ENCODE results near the gene PRAMEF4. TPM values are rescaled to one million over a fixed set of nuclear protein-coding genes. Genes with fewer than 3 reads are reported as not detected.

Gene PRAMEF4
- not detected in 2 replicates for total RNA-seq

DNA sequence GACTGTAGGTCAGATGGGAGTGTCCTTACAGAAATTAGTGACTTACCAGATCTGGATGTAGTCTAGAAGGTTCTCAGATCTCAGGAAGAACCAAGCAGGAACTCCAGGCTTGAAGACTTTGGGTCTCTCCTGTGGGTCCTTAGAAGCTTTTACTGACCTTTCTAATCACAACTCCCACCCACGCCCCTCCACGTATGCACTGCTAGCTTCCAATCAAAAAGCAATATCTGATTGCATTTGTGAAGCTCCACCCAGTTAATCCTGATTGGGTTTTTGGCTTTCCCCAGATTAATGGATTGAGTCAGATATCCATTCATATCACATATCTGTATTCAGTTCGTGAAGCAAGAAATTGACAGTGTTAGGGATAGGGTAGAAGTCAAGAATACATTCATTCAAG lies at the start of gene PRAMEF4:
Gene PRAMEF4 (minus strand): TSS at position 101 of the 400 bp plus-strand sequence. CDS start 2,807 bp downstream, outside the sequence.

DNA sequence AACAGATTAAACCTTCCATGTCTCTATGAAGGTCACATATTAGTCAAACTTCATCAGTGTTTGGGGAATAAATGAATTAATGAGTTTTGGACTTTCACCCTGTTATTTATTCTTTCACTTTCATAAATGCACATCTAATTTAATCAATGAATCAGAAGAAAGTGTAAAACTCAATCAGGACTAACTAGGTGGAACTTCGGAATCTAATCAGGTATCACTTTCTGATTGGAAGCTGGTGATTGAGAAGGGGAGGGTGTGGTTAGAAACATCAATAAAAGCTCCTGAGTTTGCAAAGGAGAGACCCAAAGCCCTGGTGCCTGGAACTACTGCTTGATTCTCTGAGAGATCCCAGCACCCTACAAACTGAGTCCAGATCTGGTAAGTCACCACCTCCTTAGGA lies 30.3 kb upstream of the PRAMEF4 start, which contains the start of gene PRAMEF7:
Gene PRAMEF7 (plus strand): TSS at position 301 of the 400 bp plus-strand sequence. CDS start 1,083 bp downstream, outside the sequence.

DNA sequence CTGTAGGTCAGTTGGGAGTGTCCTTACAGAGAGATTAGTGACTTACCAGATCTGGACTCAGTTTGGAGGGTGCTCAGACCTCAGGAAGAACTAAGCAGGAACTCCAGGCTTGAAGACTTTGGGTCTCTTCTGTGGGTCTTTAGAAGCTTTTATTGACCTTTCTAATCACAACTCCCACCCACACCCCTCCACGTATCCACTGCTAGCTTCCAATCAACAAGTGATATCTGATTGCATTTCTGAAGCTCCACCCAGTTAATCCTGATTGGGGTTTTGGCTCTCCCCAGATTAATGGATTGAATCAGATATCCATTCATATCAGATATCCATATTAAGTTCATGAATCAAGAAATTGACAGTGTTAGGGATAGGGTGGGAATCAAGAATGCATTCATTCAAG lies 12.2 kb upstream of the PRAMEF4 start, which contains the start of gene PRAMEF10:
Gene PRAMEF10 (minus strand): TSS at position 101 of the 400 bp plus-strand sequence. CDS start 2,423 bp downstream, outside the sequence.

DNA sequence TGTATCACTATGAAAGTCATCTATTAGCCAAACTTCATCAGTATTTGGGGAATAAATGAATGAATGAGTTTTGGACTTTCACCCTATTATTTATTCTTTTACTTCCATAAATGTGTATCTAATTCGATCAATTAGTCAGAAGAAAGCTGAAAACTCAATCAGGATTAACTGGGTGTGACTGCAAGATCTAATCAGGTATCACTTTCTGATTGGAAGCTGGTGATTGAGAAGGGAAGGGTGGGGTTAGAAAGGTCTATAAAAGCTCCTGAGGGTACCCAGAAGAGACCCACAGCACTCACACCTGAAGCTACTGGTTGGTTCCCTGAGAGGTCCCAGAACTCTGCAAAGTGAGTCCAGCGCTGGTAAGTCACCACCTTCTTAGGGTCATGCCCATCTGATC lies 29.2 kb downstream of the PRAMEF4 start, which contains the start of gene PRAMEF2:
Gene PRAMEF2 (plus strand): TSS at position 301 of the 400 bp plus-strand sequence. CDS start 1,924 bp downstream, outside the sequence.

DNA sequence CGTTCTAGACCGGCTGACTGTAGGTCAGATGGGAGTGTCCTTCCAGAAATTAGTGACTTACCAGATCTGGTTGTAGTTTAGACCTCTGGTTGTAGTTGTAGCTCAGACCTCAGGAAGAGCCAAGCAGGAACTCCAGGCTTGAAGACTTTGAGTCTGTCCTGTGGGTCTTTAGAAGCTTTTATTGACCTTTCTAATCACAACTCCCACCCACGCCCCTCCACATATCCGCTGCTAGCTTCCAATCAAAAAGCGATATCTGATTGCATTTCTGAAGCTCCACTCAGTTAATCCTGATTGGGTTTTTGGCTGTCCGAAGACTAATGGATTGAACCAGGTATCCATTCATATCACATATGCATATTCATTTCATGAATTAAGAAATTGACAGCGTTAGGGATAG lies 37.4 kb downstream of the PRAMEF4 start, which contains the start of gene HNRNPCL1:
Gene HNRNPCL1 (minus strand): TSS at position 101 of the 400 bp plus-strand sequence. CDS start 431 bp downstream, outside the sequence.

DNA sequence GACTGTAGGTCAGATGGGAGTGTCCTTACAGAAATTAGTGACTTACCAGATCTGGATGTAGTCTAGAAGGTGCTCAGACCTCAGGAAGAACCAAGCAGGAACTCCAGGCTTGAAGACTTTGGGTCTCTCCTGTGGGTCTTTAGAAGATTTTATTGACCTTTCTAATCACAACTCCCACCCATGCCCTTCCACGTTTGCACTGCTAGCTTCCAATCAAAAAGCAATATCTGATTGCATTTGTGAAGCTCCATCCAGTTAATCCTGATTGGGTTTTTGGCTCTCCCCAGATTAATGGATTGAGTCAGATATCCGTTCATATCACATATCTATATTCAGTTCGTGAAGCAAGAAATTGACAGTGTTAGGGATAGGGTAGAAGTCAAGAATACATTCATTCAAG lies 54.7 kb downstream of the PRAMEF4 start, which contains the start of gene PRAMEF11:
Gene PRAMEF11 (minus strand): TSS at position 101 of the 400 bp plus-strand sequence. CDS start 2,621 bp downstream, outside the sequence.

Small RNA genes lying within 50 kb of the gene (small RNA-seq; reads per million reads assigned to genes)
- gene RNU6-1072P, result not detected

Other genes with a start within 250 kb of the PRAMEF4 start
- gene AADACL4, start 242.1 kb downstream of the PRAMEF4 start, total RNA-seq, result under 0.01 TPM in 1 of 2 replicates, not detected in the other
- gene AADACL3, start 170.1 kb downstream of the PRAMEF4 start, total RNA-seq, result not detected in 2 replicates
- gene CFAP107, start 140.0 kb downstream of the PRAMEF4 start, total RNA-seq, result not detected in 2 replicates
- gene PRAMEF12, start 112.5 kb downstream of the PRAMEF4 start, total RNA-seq, result not detected in 2 replicates
- 0.11 TPM in 1 of 2 replicates, not detected in the other for gene PRAMEF1, start 94.8 kb downstream of the PRAMEF4 start, total RNA-seq
- gene PRAMEF11, start 54.8 kb downstream of the PRAMEF4 start, total RNA-seq, result not detected in 2 replicates
- not detected in 2 replicates for gene HNRNPCL1, start 37.5 kb downstream of the PRAMEF4 start, total RNA-seq
- not detected in 2 replicates for gene PRAMEF2, start 29.1 kb downstream of the PRAMEF4 start, total RNA-seq
- not detected in 2 replicates for gene PRAMEF10, start 12.1 kb upstream of the PRAMEF4 start, total RNA-seq
- not detected in 2 replicates for gene PRAMEF7, start 30.4 kb upstream of the PRAMEF4 start, total RNA-seq
- not detected in 2 replicates for gene PRAMEF6, start 61.4 kb upstream of the PRAMEF4 start, total RNA-seq
- not detected in 2 replicates for gene PRAMEF27, start 170.4 kb upstream of the PRAMEF4 start, total RNA-seq
- not detected in 2 replicates for gene HNRNPCL3, start 174.6 kb upstream of the PRAMEF4 start, total RNA-seq
- not detected in 2 replicates for gene PRAMEF25, start 184.6 kb upstream of the PRAMEF4 start, total RNA-seq
- not detected in 2 replicates for gene HNRNPCL2, start 230.7 kb upstream of the PRAMEF4 start, total RNA-seq

All from placental epithelial cell (primary cell).